Mononuclear cell (primary cell): ENCODE measurements around the gene TYRO3. TPM values are rescaled to one million over a fixed set of nuclear protein-coding genes. Genes with fewer than 3 reads are reported as not detected.

Source experiments
- H3K27me3 ChIP-seq: 2 replicates; pipeline ENCODE4 v1.6.0; 2011; ENCODE audit warnings: low read length, control low read depth; ENCODE audit not compliant: insufficient read depth
- H3K4me1 ChIP-seq: 2 replicates; pipeline ENCODE4 v1.5.1; 2011; ENCODE audit warnings: mild to moderate bottlenecking, low read length, control low read depth; ENCODE audit not compliant: insufficient read depth
- H3K4me3 ChIP-seq: 2 replicates; pipeline ENCODE4 v1.5.1; 2011; ENCODE audit warnings: mild to moderate bottlenecking, low read length, moderate library complexity
- H3K9me3 ChIP-seq: 2 replicates; pipeline ENCODE4 v1.5.1; 2011; ENCODE audit warnings: low read depth, mild to moderate bottlenecking, control low read depth, low read length
- total RNA-seq: library from RNA; depleted of rRNA; stranded (reverse); fragments of >200 nt; gene quantifications from one replicate; pipeline ENCODE4 v1.2.3, GENCODE V29; 2012

TYRO3 gene
- total RNA-seq, 1 donor, result 0.21 TPM

DNA sequence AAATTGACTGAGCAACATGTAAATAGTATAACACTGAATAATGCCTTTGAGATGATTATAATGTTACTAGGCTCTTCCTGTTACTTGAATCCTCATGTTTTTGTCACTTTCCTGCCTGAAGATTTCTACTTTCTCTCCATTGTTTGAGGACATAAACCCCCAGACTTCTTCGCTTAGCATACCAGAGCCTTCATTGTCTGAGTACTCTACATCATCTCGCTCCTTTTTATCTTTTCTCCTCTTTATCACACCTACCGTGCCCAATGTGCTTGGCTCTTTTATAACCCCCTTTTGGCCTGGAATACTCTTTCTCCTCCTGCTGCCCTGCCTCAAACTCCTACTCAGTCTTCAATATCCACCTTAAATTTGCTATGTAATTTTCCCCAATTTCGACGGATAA lies 70.9 kb downstream of the TYRO3 start:
- no peaks in the 10 kb centered on the region for H3K9me3 ChIP-seq
- H3K4me3 ChIP-seq, result no peak overlapping the region
- no peaks in the 10 kb centered on the region for H3K27me3 ChIP-seq
- H3K4me1 ChIP-seq, result peaks cover 13% of the 10 kb centered on the region

DNA sequence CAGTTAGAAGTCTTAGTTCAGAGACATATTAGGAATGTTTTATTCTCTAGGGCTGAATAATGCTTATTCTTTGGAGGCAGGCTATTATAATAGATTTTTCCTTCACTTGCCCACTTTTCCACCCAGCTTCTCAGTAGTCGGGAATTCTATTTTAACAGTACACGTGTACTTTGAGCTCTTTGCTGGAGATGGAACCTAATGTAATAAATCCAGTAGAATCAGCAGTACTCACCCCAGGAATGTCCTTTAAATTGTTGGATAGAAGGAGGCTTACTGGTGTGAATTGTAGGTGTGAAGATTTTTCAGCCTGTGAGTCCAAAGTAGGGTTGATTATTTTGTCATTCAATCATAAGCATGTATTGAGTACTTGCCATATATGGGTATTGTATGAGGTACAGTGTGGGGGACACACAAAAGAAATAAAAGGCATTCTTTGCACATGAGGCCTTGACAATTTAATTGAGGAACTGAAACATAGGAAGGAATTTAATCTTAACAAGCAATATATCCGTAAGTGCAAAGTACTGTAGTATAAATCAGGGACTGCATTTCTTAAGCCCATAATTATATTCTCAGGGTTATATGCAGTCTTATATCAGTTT lies 71.7 kb downstream of the TYRO3 start:
- Histone ChIP-seq H3K4me3 (no peak overlapping the region), H3K9me3 (no peaks in the 10 kb centered on the region), H3K4me1 (peaks cover 13% of the 10 kb centered on the region), H3K27me3 (no peaks in the 10 kb centered on the region)

DNA sequence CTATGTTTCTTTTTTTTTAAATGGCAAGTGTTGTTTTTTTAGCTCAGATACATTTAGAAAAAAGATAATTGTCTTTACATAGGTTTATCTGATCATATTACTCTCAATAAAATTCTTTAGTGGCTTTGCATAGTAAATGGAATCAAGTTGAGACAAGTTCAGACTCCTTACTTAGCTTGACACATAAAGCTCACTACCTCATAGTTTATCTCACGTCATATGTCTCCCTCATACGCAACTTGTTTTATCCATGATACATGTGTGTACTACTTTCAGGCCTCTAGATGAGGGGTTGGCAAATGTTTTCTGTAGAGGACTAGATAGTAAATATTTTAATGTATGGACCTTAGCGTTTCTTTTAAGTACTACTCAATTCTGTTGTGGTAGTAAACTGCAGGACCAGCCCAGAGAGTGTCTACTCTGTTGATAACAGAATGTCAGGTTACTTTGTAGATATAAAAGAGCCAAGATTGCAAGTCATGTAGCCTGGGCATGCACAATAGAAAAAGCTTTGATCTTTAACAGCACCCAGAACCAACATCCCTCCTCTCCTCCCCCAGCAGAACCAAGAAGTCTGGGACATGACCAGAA lies 73.0 kb downstream of the TYRO3 start:
- no peak overlapping the region for H3K4me3 ChIP-seq
- H3K9me3 ChIP-seq, result no peaks in the 10 kb centered on the region
- H3K4me1 ChIP-seq, result peaks cover 13% of the 10 kb centered on the region
- H3K27me3 ChIP-seq, result no peaks in the 10 kb centered on the region

Other genes starting within 250 kb of the TYRO3 start
- 0.21 TPM for gene OIP5, start 226.6 kb upstream of the TYRO3 start, total RNA-seq
- 10.0 TPM for gene NUSAP1, start 226.3 kb upstream of the TYRO3 start, total RNA-seq
- gene NDUFAF1, start 156.7 kb upstream of the TYRO3 start, total RNA-seq, result 4.8 TPM
- 40.5 TPM for gene RTF1, start 142.1 kb upstream of the TYRO3 start, total RNA-seq
- 0.10 TPM for gene ITPKA, start 65.3 kb upstream of the TYRO3 start, total RNA-seq
- gene LTK, start 45.4 kb upstream of the TYRO3 start, total RNA-seq, result 1.6 TPM
- 9.9 TPM for gene RPAP1, start 15.0 kb upstream of the TYRO3 start, total RNA-seq
- 61.8 TPM for gene MGA, start 101.2 kb downstream of the TYRO3 start, total RNA-seq
- gene MAPKBP1, start 215.3 kb downstream of the TYRO3 start, total RNA-seq, result 10.5 TPM